Measurements from ENCODE around the gene CD74. TPM values are rescaled to one million over a fixed set of nuclear protein-coding genes. Genes with fewer than 3 reads are reported as not detected.

Gene CD74
- total and polyA plus RNA-seq, 10 of the 15 experiments (the other 5 are each of a cell fraction or from before 2014, with no cell fraction given), result 1,387 to 11,063 (median 3,922) TPM

DNA sequence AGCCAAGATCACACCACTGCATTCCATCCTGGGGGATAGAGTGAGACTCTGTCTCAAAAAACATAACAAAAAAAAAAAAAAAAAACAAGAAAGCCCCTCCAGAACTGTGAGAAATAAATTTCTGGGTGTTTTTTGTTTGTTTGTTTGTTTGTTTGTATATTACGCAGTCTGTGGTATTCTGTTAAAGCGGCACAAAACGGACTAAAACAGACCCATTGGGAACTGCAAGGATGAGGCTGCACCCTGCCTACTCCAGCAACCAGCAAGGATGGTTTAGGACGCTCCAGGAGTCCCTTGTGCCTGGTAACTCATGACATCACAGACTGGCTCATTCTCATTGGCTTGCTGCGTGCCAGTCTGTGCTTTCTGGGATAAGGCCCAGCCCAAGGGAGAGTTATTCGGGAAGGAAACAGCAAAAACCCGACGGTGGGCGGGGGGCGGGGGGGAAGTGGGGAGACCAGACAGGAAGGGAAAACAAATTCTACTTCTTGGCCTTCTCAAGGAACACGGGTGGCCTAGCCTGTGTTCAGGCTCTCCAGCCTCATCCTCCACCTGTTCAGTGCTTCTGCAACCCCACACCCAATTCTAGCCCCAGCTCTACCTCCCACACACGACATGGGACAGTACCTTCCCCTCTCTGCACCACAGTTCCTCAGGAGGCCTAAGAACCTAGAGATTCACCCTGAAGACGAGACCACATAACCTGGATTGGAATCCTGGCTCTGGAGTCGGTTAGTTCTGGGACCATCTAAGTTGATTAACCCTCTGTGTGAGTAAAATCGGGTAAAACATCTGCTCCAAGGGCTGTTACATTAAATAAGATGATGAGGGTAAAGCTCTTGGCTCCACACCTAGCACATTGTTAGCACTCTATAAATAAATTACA, 2.8 kb downstream of the CD74 start (continued):
- TF ChIP-seq, protein P1, sequence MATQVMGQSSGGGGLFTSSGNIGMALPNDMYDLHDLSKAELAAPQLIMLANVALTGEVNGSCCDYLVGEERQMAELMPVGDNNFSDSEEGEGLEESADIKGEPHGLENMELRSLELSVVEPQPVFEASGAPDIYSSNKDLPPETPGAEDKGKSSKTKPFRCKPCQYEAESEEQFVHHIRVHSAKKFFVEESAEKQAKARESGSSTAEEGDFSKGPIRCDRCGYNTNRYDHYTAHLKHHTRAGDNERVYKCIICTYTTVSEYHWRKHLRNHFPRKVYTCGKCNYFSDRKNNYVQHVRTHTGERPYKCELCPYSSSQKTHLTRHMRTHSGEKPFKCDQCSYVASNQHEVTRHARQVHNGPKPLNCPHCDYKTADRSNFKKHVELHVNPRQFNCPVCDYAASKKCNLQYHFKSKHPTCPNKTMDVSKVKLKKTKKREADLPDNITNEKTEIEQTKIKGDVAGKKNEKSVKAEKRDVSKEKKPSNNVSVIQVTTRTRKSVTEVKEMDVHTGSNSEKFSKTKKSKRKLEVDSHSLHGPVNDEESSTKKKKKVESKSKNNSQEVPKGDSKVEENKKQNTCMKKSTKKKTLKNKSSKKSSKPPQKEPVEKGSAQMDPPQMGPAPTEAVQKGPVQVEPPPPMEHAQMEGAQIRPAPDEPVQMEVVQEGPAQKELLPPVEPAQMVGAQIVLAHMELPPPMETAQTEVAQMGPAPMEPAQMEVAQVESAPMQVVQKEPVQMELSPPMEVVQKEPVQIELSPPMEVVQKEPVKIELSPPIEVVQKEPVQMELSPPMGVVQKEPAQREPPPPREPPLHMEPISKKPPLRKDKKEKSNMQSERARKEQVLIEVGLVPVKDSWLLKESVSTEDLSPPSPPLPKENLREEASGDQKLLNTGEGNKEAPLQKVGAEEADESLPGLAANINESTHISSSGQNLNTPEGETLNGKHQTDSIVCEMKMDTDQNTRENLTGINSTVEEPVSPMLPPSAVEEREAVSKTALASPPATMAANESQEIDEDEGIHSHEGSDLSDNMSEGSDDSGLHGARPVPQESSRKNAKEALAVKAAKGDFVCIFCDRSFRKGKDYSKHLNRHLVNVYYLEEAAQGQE (IDR thresholded peaks at IDR 0.05; ENCODE audit: low read depth, low read length), result no peak
- TF ChIP-seq ZNF274 (IDR thresholded peaks at IDR 0.05; ENCODE audit: insufficient read depth, insufficient read length) (no peak), MYC (IDR thresholded peaks at IDR 0.05; ENCODE audit: insufficient read depth, insufficient read length, insufficient replicate concordance, low read length, severe bottlenecking) (no peak), GABPA (IDR thresholded peaks at IDR 0.05; ENCODE audit: low read depth) (no peak), EP300 (IDR thresholded peaks at IDR 0.05; ENCODE audit: borderline replicate concordance in 1 of 2, control insufficient read depth in 1 of 2, low read depth in 2 of 2, low read length in 2 of 2) (no peak), SIX5 (IDR thresholded peaks at IDR 0.05; ENCODE audit: low read depth, low read length, severe bottlenecking) (no peak), STAT1 (conservative IDR thresholded peaks at IDR 0.05) (no peak), NFYB (IDR thresholded peaks at IDR 0.05; ENCODE audit: insufficient read depth, low read depth, low read length) (peak; percentile 79), RELA (IDR thresholded peaks at IDR 0.05; ENCODE audit: borderline replicate concordance, partially characterized antibody) (no peak), ZSCAN29 (IDR thresholded peaks at IDR 0.05) (peak; percentile 74; the same call in 1 of the 2 replicates), GATAD2B (conservative IDR thresholded peaks at IDR 0.05; ENCODE audit: low read depth) (0 out of 2 replicates have a peak, but pooled peaks have one; percentile 62), PML (IDR thresholded peaks at IDR 0.05; ENCODE audit: low read length) (no peak), BRCA1 (IDR thresholded peaks at IDR 0.05; ENCODE audit: low read depth, low read length) (no peak), MXI1 (IDR thresholded peaks at IDR 0.05; ENCODE audit: low read depth, low read length) (no peak; the same call in 1 of the 2 replicates), SRF (IDR thresholded peaks at IDR 0.05; ENCODE audit: low read depth in 2 of 2, low read length in 2 of 2) (no peak), PAX8 (IDR thresholded peaks at IDR 0.05) (peak; percentile 28; the same call in 1 of the 2 replicates), POLR2AphosphoS2 (IDR thresholded peaks at IDR 0.05; ENCODE audit: low read depth, low read length) (peak; percentile 91; the same call in 1 of the 2 replicates)
- TF ChIP-seq, protein P2, sequence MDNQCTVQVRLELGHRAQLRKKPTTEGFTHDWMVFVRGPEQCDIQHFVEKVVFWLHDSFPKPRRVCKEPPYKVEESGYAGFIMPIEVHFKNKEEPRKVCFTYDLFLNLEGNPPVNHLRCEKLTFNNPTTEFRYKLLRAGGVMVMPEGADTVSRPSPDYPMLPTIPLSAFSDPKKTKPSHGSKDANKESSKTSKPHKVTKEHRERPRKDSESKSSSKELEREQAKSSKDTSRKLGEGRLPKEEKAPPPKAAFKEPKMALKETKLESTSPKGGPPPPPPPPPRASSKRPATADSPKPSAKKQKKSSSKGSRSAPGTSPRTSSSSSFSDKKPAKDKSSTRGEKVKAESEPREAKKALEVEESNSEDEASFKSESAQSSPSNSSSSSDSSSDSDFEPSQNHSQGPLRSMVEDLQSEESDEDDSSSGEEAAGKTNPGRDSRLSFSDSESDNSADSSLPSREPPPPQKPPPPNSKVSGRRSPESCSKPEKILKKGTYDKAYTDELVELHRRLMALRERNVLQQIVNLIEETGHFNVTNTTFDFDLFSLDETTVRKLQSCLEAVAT (IDR thresholded peaks at IDR 0.05), result peak; percentile 97
- TF ChIP-seq, protein P3, sequence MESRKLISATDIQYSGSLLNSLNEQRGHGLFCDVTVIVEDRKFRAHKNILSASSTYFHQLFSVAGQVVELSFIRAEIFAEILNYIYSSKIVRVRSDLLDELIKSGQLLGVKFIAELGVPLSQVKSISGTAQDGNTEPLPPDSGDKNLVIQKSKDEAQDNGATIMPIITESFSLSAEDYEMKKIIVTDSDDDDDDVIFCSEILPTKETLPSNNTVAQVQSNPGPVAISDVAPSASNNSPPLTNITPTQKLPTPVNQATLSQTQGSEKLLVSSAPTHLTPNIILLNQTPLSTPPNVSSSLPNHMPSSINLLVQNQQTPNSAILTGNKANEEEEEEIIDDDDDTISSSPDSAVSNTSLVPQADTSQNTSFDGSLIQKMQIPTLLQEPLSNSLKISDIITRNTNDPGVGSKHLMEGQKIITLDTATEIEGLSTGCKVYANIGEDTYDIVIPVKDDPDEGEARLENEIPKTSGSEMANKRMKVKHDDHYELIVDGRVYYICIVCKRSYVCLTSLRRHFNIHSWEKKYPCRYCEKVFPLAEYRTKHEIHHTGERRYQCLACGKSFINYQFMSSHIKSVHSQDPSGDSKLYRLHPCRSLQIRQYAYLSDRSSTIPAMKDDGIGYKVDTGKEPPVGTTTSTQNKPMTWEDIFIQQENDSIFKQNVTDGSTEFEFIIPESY (IDR thresholded peaks at IDR 0.05), result no peak
- TF ChIP-seq, protein P4, sequence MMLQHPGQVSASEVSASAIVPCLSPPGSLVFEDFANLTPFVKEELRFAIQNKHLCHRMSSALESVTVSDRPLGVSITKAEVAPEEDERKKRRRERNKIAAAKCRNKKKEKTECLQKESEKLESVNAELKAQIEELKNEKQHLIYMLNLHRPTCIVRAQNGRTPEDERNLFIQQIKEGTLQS (IDR thresholded peaks at IDR 0.05; ENCODE audit: borderline replicate concordance, extremely low read depth, low read depth, low read length), result no peak
- TF ChIP-seq, protein P5, sequence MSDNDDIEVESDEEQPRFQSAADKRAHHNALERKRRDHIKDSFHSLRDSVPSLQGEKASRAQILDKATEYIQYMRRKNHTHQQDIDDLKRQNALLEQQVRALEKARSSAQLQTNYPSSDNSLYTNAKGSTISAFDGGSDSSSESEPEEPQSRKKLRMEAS (IDR thresholded peaks at IDR 0.05; ENCODE audit: low read depth, low read length), result no peak

Data from GM12878 (cell line).